D341Med (cell line): ENCODE measurements around the gene PRKACA.
"Not testable (repeated sequence)": the region's sequence is repeated elsewhere in the genome, so short reads cannot be mapped to it uniquely, and the experiment has no call there.

Source experiments
- DNase-seq: peaks from one replicate; pipeline ENCODE4 v3.0.0; 2012; ENCODE audit warnings: low spot score

The PRKACA gene

DNA sequence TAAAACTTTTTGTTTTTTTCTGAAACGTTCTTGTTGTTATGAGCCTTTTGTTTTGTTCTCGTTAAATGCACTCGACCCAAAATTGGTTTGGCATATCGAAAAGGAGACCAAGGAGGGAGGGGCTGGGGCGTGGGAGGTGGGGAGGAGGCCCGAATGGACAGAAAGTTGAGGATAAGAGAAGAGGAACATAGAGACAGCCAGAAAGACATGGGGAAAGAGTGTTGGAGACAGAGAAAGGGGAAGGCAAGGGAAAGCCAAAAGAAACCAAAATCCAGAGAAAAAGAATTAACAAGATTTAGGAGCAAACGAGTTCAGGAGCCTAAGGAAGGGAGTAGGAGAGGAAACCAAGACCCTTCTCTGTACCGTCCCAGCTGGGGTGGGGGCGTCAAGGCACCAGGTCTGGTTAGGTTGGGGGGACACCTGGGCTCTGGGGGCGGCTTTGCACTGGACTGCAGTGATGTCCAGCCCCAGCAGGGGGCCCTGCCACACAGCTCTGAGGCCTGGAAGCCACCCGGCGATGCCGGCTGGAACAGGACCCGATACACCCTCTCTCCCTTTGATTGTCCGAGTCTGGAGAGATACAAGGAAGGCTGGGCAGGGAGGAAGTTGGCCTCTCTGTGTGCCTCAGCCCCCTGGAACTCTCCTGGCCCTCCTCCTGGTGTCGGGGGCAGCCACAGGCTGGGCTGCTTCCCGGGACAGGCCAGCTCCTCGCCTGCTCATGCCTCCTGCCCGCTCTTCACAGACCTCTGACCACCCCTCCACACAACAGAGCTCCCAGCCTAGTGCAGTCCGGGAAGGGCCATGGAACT lies 30.4 kb upstream of the PRKACA start:
- DNase-seq, result peak; percentile 82

DNA sequence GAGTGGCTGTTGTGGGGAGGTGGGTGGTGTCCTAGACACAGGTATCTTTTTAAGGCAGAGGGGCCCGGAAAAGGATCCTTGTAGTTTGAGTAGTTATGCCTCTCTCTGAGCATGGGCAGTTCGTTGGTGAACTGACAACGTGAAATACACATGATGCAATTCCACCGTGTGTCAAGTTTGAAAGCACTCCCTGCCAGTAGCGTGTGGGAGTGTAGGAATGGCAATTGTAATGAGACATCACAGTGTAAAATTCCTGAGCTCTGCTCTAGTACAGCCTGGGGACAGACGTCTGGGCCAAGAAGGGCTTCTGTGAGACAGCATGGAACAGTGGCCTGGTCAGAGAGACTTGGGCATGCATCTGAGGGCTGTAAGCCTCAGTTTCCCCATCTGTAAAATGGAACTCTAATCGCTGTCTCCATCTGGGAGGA lies 29.2 kb upstream of the PRKACA start:
- no peak for DNase-seq

DNA sequence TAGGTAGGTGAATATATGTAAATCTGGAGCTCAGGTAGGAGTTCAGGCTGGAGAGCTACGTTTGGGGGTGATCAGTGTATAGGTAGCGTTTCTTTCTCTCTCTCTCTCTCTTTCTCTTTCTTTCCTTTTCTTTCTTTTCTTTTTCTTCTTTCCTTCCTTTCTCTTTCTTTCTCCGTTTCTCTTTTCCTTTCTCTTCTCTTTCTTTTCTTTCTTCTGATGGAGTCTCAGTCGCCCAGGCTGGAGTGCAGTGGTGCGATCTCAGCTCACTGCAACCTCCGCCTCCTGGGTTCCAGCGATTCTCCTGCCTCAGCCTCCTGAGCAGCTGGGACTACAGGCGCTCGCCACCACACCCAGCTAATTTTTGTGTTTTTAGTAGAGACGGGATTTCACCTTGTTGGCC lies 28.6 kb upstream of the PRKACA start:
- not testable (repeated sequence) for DNase-seq

DNA sequence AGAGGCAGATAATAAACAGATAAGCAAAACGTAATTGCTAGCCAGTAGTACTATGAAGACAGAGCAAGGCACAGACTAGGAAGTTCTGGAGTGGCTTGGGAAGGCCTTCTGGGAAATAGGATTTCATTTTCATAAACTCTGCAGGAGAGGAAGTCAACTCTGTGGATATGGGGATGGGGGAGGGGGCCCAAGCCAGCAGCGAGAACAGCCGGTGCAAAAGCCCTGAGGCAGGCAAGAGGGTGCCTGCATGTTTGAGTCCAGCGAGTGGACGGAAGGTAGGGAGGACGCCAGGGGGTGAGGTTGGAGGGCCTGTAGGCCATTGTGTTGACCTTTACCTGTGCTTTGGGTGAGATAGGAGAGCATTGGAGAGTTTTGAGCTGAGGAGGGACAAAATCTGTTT lies 27.8 kb upstream of the PRKACA start:
- DNase-seq, result no peak

DNA sequence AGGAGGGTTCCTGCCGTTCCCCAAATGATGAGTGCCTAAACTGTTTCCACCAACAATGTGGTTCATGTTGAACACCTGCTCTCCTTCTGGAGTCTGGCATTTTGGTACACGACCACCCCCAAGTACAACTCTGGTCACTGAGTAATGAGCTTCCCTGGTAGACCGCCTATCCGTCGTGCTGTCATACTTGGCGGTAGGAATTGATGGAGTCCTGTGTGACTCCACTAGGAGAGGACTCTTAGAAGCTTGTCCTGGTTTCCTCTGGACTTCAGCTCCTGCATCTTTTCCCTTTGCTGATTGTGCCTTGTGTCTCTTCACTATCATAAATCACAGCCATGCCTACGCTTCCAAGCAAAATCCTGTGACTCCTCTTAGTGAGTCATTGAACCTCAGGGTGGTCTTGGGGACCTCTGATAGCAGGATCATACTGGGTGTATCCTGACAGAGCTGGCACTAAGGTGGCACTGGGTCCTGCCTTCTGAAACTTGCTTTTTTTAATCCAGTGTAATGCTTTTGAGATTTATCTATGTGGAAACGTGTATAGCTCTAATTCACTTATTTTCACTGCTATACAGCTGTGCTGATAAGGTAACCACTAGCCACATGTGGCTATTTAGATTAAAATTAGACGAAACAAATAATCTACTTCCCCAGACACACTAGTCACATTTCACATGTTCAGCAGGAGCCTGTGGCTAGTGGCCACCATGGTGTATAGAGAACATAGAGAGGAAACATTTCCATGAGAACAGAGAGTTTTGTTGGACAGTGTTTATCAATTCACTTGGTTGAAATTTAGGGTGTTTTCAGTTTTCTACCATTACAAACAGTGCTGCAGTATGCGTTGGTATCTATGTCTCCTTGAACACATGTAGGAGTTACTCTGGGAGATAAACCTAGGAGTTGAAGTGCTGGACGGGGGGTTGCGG lies 25.0 kb upstream of the PRKACA start:
- DNase-seq, result no peak

DNA sequence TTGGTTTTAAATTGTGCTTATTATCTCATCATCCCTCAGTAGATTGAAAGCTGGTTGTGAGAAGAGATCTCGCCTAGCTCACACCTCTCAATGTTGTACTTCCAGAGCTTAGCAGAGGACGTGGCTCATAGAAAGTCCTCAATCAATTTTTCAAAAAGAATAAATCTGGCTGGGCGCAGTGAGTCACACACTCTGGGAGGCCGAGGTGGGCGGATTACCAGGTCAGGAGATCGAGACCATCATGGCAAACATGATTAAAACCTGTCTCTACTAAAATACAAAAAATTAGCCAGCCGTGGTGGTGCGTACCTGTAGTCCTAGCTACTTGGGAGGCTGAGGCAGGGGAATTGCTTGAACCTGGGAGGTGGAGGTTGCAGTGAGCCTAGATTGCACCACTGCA lies 23.5 kb upstream of the PRKACA start:
- no peak for DNase-seq

DNA sequence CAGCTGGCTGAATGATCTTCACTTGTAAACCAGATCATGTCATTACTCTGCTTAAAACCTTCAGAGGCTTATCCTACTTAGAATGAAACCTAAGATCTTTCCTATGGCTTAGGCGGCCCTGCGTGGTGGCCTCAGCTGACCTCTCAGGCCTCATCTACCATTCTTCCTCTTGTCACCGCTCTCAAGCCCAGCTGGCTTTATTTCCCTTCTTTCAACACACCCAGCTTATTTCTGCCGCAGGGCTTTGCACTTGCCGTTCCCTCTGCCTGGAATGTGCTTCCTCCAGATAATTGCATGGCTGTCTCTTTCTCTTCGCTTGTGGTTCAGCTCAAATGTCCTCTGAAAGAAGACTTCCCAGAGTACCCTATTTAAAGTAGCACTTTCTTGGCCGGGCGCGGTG lies 22.4 kb upstream of the PRKACA start:
- peak; percentile 70 for DNase-seq

DNA sequence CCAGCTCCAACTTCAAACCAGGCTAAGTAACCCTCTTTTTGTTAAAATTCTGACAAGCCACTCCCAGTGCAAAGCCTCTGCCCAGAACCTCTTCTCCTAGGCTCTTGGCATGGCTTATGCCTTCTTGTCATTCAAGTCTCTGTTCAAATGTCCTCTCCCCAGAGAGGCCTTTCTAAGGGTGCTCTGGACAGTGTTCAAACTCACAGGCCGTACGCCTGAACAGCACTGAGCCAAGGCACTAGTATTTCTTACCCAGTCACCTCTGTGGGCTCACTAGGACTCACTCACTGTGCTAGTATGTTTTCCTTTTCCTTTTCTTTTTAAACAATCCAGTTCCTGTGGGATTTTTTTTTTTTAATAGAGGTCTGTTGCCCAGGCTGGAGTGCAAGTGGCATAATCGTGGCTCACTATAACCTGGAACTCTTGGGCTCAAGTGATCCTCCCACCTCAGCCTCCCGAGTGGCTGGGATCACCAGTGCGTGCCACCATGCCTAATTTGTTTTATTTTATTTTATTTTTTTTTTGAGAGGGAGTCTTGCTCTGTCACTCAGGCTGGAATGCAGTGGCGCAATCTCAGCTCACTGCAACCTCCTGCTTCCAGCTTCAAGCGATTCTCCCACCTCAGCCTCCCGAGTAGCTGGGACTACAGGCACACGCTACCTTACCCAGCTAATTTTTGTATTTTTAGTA lies 21.2 kb upstream of the PRKACA start:
- no peak for DNase-seq

DNA sequence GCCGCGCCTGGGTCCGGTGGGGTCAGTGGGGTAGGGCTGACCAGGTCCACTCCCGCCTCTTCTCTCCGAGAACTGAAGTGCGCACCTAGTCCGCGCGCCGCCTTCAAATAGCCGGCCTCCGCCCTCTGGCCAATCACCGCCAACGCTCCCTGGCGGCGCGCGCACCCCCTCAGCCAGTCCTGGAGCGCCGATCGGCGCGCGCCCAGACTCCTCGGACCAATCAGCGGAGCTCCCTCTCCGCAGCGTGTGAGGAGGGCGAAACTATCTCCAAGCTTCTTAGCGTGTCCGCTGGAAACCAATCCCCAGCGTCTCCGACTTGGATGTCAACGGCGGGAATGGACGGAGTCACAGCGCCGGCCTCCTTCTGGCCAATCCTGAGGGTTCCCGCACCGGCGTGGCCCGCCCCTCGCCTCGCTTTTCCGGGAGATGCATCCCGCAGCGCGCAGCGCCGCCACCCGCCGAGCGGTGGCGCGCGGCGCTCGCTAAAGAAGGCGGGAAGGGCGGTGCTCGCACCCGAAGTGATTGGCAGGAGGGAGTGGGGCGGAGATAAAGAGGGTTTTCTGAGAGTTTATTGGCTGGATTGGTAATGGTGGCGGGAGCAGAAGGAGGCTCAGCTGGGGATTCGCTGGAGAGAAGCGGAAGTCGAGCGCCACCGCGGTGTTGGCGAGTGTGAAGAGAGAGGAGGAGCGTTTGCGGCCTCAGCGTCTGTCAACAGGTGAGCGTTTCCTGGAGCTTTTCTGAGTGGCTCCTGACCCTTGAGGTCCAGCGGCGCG lies 19.1 kb upstream of the PRKACA start, which contains the start of gene ASF1B:
Gene ASF1B (minus strand): TSS at position 81 of the 773 bp plus-strand sequence. CDS start 133 bp downstream, outside the sequence.
- DNase-seq, result peak; percentile 98

DNA sequence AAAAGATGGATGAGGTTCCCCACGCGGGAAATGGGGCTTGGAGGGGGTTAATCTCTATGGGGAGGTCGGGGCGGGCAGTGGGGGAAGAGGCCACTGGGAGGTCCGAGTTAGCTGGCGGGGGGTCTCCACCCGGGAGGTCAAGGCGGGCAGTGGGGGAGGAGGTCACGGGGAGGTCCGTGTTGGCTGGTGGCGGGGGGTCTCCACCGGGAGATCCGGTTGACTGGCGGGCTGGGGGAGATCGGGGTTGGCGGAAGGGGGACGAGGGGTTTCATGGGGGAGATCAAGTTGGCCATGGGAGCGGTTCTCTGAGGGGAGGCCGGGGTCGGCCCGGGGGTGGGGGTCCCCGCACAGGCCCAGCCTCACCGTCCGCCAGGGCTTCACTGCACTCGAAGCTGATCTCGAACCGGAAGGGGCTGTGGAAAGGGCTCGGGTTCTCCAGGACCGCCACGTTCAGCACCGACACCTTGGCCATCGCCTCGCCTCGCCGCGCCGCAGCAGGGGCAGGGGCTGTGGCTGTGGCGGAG lies 18.5 kb upstream of the PRKACA start:
- DNase-seq, result no peak

DNA sequence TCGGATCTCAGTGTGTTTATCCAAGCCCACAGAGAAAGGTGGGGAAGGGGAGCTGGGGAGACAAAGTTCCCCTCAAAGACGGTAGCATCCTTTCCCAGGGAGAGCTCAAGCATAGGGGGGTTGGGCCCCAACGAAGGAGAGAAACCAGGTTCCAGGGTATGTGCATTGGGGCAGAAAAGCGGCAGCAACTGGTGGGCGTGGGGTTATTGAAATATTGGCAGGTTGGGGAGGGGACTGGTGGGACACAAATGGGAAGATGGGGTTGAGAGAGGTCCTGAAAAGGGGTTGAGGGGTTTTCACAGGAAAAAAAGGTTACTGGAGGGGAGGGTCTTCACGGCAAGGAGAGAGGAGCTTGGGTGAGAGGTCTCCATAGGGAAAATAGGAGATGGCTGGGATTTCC lies 17.8 kb upstream of the PRKACA start:
- DNase-seq, result no peak

DNA sequence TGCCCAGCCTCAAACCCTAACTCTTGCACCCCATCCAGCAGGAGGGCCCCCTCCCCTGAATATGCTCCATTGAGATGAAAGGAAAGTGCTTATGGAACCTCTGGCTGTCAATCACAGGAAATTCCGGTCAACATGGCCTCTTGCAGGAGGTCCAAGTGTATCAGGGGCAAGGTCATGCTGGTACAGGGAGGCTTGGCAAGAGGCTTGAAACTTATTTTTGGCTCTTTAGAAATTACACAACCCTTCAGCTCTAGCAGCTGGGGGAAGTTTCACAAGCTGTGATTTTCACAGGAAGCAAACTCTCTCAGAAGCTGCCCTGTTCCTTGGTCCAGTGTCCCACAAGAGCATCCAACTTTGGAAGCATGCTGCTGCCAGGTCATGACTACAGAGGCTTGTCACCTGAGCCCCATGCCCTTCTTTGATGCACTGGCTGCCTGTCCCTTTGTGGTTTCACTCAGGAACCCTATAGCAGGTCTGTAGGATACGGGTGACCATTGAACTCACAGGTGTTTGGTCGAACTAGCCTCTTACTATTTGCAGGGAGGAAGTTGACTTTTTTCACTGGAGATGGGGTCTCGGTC lies 10.5 kb upstream of the PRKACA start:
- no peak for DNase-seq

DNA sequence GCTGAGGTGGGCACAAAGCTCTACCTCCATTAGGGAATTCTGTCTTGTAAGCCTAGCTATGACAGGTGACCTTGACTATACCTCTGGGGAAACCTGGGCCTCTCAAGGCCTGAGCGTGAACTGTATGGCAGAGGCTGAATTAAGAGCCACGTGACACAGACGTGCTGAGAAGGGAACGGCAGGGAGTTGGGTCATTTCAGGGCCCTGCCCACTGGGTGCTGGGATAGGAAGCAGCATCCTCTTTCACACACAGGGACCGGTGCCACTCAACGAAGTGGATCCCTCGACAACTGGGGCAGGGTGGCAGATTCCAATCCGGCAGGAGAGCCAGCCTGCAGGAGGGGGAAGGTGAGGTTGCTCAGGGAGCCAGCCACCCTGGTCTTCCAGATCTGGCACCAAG lies 9.6 kb upstream of the PRKACA start:
- no peak for DNase-seq

DNA sequence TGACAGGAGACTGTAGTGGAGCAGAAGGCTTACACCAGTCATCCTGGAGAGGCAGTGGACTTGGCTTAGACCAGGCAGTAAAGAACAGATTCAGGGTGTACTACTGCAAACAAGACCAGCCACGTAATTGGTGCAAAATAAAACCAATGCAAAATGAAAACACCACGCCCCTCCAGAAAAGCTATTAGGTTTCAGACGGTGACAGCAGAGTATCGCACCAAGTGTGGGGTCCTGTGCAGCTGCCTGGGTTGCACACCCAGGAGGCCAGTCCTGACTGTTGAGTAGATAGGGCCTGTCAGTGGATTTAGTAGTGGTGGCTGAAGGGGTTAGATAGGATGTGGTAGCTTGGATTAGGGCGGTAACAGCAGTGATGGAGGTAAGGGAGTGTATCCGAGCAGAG lies 5.4 kb upstream of the PRKACA start:
- no peak for DNase-seq

DNA sequence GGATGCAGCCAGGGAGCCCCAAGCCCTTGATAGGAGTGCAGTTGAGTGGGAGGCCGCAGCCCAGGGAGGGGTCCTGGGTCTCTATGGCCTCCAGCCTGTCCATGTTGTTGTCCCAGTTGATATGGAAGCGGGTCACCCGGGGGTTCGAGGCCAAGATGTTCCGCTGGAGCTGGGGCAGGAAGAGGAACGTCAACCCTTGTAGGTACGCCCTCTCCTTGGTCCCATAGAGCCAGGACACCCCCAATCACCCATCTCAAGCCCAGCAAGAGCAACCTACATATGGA lies 2.9 kb upstream of the PRKACA start:
- no peak for DNase-seq

DNA sequence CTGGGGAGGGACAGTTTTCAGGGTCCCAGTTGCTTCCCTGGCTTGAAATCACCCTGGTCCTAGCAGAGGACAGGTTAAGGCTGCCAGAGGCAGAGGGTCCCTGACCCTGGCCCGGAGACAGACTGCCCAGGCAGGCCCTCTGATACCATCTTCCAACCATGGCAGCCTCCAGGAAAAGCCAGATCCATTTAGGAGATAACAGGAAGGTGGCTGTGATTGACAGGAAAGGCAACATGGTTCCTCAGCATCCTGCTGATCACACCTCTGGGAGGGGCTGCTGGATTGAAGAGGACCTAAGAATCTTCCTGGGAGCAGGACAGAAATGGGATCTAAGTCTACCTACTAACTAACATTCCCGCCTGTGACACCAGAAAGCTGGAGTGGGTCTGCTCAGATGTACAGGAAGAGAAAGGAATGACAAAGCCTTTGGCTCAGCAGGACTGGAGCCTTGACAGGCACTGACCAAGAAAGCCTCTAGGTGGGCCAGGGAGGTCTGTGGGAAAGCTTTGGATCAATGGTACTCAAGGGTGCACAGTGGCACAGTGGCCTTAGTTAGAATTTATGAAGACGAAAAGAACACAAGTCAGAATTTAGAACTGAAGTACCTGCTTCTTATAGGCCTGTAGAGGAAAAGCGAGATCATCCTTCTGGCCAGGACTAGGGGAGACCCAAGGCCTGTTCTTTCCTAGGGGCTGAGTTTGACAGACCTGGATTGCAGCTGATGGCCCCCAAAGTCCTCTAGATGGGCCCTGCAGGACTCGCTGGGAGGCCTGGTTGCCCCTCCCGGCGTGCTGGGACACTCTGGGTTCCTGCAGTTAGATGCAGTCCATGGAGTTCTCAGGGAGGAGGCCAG lies 2.3 kb upstream of the PRKACA start:
- DNase-seq, result no peak

DNA sequence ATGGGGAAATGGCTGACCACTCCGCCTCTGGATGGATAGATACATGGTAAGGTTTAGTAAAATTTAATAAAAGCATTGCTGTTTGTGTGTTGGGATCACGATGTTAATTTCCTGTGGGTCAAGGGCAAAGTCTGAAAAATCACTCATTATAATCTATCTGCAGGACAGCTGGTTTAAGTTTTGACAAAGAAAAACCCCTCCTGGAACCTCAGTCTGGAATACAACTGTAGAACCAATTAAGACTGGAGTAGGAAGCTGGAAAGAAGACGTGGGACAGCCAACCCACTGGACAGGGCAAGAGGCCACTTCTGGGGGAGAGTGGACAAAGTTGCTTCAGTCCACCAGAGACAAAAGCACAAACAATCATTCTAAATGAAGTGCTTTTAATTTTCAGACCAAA lies 1.6 kb upstream of the PRKACA start:
- no peak for DNase-seq

DNA sequence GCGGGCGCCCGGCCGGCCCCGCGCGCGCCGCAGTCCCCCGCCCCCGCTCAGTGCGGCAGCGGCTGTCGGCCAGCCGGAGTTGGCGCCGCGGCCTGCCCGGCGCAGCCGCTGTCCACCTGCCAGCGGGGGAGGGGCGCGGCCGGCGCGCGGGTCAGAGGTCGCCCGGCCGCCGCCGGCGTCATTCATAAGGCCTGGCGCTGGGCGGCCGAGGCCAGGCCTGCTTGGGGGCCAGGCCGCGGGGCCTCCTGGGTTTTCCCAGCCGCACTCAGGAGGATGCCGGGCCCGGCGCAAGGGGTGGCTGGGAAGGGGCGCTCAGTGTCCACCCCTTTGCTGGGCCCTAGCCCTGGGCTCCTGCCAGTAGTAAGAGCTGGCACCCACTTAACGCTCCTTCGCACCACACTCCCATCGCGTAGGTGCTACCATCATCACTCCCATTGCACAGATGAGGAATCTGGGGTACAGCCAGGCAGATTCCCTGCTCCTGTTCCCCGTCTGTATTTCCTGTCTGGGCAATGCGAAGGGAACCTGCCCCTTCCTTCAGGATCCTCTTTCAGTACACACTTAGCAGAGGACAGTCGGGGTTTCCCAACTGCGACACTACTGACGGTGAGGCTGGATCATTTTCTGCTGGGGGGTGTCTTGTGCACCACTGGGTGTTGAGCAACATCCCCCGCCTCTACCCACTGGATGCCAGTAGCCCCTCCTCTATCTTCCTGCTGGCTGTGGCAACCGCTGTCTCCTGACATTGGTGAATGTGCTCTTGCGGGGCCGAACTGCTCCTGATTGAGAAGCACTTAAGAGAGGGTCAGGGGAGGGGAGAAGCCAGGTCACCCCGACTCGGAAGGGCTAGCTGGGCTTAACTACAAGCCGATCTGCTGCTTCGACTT lies 846 bp upstream of the PRKACA start:
- no peak for DNase-seq

DNA sequence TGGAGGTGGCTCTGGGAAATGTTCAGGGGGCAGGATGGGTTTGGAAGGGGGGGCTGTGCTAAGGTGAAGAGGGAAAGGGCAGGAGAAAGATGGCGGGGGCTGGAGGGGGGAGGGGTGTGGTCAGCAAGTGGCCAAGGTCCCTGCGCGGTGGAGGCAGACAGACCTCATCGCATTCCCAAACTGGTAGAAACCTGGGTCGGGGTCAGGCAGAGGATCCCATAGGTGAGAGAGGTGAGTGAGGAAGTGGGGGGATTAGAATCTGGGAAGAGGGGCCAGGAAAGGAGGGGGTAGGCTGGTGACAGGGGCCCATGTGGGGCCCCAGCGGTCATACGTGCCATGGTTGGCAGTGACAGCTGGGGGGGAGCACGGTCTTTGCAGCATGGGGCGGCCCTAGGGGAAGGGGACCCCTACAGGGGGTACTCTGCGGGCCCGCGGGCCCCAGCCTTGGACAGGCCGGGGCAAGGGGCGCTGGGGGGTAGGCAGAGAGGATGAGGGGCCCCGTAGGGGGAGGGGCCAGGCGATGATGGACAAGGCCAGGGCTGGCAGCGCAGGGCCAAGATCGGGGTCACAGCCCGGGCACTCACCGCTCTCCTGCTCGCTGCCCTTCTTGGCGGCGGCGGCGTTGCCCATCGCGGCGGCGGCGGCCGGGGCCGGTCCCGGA lies 514 bp downstream of the PRKACA start:
- DNase-seq, result peak; percentile 62
